Ascending aorta (tissue), 2 donors: ENCODE data around the gene CEACAM20. TPM values are rescaled to one million over a fixed set of nuclear protein-coding genes. Genes with fewer than 3 reads are reported as not detected.
"Not testable (repeated sequence)": the region's sequence is repeated elsewhere in the genome, so short reads cannot be mapped to it uniquely, and the experiment has no call there.

ENCODE experiments used
- DNase-seq, 2 donors: peaks; one replicate each; pipeline ENCODE4 v3.0.0-alpha.2; 2019; ENCODE audit warnings: low spot score in 2 of 2
- H3K27ac ChIP-seq, 2 donors: fragments of 200-600 bp; sonication (generic); one replicate each; pipeline ENCODE4 v1.5.1; 2016 to 2017; ENCODE audit warnings: mild to moderate bottlenecking in 1 of 2
- H3K27me3 ChIP-seq: fragments of 200-600 bp; sonication (generic); one replicate; pipeline ENCODE4 v1.5.1; 2017
- H3K36me3 ChIP-seq, 2 donors: fragments of 200-600 bp; sonication (generic); one replicate each; pipeline ENCODE4 v1.5.1; 2016
- H3K4me1 ChIP-seq, 2 donors: fragments of 200-600 bp; sonication (generic); one replicate each; pipeline ENCODE4 v1.5.1; 2016 to 2017; ENCODE audit warnings: mild to moderate bottlenecking in 1 of 2
- H3K4me3 ChIP-seq, 2 donors: fragments of 200-600 bp; sonication (generic); one replicate each; pipeline ENCODE4 v1.5.1; 2016 to 2017; ENCODE audit warnings: mild to moderate bottlenecking in 1 of 2
- H3K9me3 ChIP-seq, 2 donors: fragments of 200-600 bp; sonication (generic); one replicate each; pipeline ENCODE4 v1.5.1; 2016
- intact Hi-C: fragments of 100-400 bp; cut with DNase I; formaldehyde crosslinking; loops from one replicate; pipeline ENCODE4 v1.15.1; 2023
- total RNA-seq: library from RNA; depleted of rRNA; stranded (reverse); fragments of >200 nt; gene quantifications from one replicate; pipeline ENCODE4 v1.1.0, GENCODE V29; 2016
- TF ChIP-seq, protein P1 (sequence below), 3 experiments: fragments of 200-600 bp in 2 of 3; fragments of 450-650 bp in 1 of 3; sonication (generic) in 2 of 3; IDR thresholded peaks; one replicate each; pipeline ENCODE4 v1.5.1; 2016 to 2019; ENCODE audit warnings: antibody characterized with exemption in 3 of 3, mild to moderate bottlenecking in 1 of 3, moderate library complexity in 1 of 3

CEACAM20 gene
- total RNA-seq, 1 donor from 2014 or later, result not detected

DNA sequence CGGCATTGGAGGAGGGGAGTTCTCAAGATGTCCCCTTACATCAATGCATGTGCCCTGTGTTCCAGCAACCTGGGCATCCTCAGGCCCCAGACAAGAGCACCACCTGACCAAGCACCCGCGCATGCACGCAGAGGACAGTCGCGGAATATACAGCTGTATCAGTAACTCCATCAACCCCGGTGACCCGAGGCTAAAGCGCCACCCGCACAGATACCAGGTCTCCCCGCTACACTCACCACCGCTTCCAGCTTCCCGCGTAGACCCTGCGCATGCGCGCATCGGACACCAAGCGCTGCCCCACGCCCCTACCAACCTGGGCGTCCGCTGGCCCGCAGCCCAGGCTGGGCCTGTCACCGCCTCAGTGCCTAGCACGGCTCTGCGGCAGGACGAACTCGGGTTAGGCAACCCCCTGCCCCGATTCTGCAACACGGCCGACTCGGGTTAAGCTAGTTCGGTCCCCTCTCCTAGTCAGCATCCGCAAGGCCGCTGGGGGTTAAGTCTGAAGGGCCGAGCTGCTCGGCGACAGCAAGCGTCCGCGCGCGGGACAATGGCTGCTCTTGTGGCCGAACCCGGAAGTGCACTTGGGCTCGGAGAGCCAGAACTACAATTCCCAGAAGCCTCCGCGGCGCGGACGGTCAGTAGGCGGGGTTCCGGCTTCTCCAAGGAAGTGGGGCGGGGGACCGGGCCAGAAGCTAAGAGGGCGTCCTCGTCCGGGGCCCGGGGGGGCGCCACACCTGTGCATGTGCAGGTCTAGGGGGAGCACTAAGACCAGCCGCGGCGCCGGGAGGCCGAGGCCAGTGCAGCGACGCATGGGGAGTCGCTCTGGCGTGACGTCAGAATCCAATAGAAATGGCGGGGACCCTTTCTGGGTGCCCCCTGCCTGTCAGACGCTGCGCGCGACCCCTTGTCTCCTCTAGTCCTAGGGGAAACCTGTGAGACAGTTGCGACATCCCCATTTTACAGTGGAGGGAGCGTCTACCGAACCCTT lies 29.2 kb downstream of the CEACAM20 start, which contains the start of gene ZNF180:
Gene ZNF180 (minus strand): TSS at position 561 of the 988 bp plus-strand sequence. CDS start 3,188 bp downstream, outside the sequence.
- peak within 1 kb of the TSS; percentile 87 to 88 for H3K27ac ChIP-seq
- intact Hi-C loops, result loop anchor here (1.0 kb wide), 1 partner anchor 335 kb away; the partner anchor contains the start of gene ZNF226

DNA sequence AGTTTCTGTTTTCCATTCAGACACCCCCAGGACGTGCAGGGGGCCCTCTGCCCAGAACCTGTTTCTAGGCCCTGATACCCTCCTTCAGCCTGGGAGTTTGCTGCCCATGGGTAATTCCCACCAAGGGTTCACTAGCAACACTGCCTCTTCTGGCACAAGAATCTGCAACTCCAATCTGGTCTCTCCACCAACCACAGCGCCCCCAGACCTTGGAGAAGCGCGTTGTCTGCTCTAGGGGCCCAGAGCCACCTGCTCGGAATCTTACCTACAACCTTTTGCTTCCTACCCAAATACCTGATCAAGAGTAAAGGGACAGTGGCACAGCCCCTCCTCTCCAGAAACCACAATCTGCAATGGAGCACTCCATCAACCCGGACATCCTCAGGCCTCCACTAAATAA lies 29.9 kb downstream of the CEACAM20 start:
- Histone ChIP-seq H3K27ac (peak overlapping the region in 1 of 2 donors; percentile 87), H3K4me3 (peak overlapping the region; percentile 78 to 92), H3K36me3 (peaks cover 29 to 33% of the 10 kb centered on the region in 2 donors), H3K4me1 (peaks cover 0 to 7% of the 10 kb centered on the region in 2 donors), H3K27me3 (no peaks in the 10 kb centered on the region), H3K9me3 (peaks cover 25 to 51% of the 10 kb centered on the region in 2 donors)
- TF ChIP-seq, protein P1, sequence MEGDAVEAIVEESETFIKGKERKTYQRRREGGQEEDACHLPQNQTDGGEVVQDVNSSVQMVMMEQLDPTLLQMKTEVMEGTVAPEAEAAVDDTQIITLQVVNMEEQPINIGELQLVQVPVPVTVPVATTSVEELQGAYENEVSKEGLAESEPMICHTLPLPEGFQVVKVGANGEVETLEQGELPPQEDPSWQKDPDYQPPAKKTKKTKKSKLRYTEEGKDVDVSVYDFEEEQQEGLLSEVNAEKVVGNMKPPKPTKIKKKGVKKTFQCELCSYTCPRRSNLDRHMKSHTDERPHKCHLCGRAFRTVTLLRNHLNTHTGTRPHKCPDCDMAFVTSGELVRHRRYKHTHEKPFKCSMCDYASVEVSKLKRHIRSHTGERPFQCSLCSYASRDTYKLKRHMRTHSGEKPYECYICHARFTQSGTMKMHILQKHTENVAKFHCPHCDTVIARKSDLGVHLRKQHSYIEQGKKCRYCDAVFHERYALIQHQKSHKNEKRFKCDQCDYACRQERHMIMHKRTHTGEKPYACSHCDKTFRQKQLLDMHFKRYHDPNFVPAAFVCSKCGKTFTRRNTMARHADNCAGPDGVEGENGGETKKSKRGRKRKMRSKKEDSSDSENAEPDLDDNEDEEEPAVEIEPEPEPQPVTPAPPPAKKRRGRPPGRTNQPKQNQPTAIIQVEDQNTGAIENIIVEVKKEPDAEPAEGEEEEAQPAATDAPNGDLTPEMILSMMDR (IDR thresholded peaks at IDR 0.05), result no peak
- intact Hi-C loops, result no loop called here
- no peak for DNase-seq

More for the DNA sequence above, 29.2 kb downstream of the CEACAM20 start, which contains the start of gene ZNF180:
- H3K27me3 ChIP-seq, result no peaks in the 10 kb centered on the region
- H3K9me3 ChIP-seq, result peaks cover 18 to 44% of the 10 kb centered on the region in 2 donors
- peaks cover 22 to 26% of the 10 kb centered on the region in 2 donors for H3K36me3 ChIP-seq
- H3K4me3 ChIP-seq, result peak within 1 kb of the TSS; percentile 78 to 92
- peak; percentile 68 to 95 for DNase-seq
- TF ChIP-seq, protein P1 (IDR thresholded peaks at IDR 0.05), result peak in 2 of 3 experiments; percentile 48
- H3K4me1 ChIP-seq, result peaks cover 0 to 7% of the 10 kb centered on the region in 2 donors

DNA sequence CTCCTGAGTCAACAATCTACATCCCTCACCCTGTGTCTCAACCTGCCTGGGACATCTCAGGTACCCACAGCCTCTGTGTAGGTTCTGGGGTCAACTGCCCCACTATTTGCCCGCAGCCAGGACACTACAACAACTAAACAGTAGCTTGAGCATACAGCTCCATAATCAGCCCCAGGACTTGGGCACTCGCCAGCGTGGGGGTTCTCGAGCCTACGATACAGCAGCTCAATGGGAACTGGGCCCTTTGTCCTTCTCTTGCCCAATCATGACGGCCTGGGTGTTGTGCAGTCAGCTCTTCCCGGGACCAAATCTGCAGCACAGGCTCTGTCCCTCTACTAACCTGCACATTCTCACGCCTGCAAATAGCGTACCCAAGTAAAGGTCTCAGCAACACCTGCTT lies 30.5 kb downstream of the CEACAM20 start:
- Histone ChIP-seq H3K27me3 (no peaks in the 10 kb centered on the region), H3K27ac (no peak overlapping the region), H3K4me3 (peak overlapping the region; percentile 78 to 92), H3K36me3 (peaks cover 34 to 39% of the 10 kb centered on the region in 2 donors), H3K4me1 (peaks cover 0 to 7% of the 10 kb centered on the region in 2 donors), H3K9me3 (peaks cover 30 to 57% of the 10 kb centered on the region in 2 donors)
- TF ChIP-seq, protein P1 (IDR thresholded peaks at IDR 0.05), result no peak
- no peak for DNase-seq
- intact Hi-C loops, result no loop called here

DNA sequence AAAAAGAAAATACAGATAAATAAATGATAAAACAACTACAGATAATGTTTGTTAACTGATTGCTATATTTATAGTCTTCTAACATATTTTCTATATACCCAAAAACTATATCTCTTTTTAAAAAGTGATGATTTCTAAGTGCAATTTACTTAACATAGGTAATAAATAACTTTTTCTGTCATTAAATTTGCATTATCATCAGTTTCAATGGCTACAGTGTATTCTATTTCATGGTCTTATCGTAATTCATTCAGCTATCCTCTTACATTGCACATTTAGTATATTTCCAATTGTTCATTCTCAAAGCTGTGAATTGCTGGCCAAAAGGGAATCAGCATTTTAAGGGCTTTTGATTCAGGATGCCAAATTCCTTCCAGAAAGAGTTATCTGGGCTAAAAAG lies 32.8 kb downstream of the CEACAM20 start:
- Histone ChIP-seq H3K36me3 (peaks cover 57 to 61% of the 10 kb centered on the region in 2 donors), H3K27ac (no peak overlapping the region), H3K27me3 (no peaks in the 10 kb centered on the region), H3K9me3 (peaks cover 51 to 79% of the 10 kb centered on the region in 2 donors), H3K4me1 (peaks cover 0 to 7% of the 10 kb centered on the region in 2 donors), H3K4me3 (no peak overlapping the region)
- TF ChIP-seq, protein P1 (IDR thresholded peaks at IDR 0.05), result no peak
- DNase-seq, result no peak
- intact Hi-C loops, result no loop called here

DNA sequence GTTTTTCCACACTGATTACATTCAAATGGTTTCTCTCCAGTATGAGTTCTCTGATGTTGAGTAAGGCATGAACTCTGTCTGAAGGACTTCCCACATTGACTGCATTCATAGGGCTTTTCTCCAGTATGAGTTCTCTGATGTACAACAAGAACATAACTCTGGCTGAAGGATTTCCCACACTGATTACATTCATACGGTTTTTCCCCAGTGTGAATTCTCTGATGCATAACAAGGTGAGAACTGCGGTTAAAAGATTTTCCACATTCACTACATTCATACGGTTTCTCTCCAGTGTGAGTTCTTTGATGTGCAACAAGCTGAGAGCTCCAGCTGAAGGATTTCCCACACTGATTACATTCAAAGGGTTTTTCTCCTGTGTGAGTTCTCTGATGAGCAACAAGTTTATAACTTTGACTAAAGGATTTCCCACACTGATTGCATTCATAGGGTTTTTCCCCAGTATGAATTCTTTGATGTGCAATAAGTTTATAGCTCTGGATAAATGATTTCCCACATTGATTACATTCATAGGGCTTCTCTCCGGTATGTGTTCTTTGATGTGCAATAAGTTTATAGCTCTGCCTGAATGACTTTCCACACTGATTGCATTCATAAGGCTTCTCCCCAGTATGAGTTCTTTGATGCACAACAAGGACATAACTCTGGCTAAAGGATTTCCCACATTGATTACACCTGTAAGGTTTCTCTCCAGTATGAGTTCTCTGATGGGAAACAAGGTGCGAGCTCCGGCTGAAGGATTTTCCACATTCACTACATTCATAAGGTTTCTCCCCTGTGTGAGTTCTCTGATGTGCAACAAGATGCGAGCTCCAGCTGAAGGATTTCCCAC lies 52.7 kb downstream of the CEACAM20 start:
- peak overlapping the region in 1 of 2 donors; percentile 7 for H3K4me3 ChIP-seq
- no peak overlapping the region for H3K27ac ChIP-seq
- peaks cover 71 to 73% of the 10 kb centered on the region in 2 donors for H3K36me3 ChIP-seq
- no peaks in the 10 kb centered on the region for H3K27me3 ChIP-seq
- intact Hi-C loops, result no loop called here
- no peak for DNase-seq
- H3K9me3 ChIP-seq, result peaks cover 93 to 100% of the 10 kb centered on the region in 2 donors
- TF ChIP-seq, protein P1 (IDR thresholded peaks at IDR 0.05), result no peak
- no peaks in the 10 kb centered on the region for H3K4me1 ChIP-seq

DNA sequence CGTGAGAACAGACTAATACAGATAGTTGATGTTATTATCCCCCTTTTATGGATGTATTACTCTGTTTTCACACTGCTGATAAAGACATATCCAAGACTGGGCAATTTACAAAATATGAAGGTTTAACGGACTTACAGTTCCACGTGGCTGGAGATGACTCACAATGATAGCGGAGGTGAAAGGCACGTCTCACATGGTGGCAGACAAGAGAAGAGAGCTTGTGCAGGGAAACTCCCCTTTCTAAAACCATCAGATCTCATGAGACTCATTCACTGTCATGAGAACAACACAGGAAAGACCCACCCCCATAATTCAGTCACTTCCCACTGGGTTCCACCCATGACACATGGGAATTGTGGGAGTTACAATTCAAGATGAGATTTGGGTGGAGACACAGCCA lies 60.7 kb downstream of the CEACAM20 start:
- H3K27me3 ChIP-seq, H3K27ac ChIP-seq, H3K4me3 ChIP-seq, H3K4me1 ChIP-seq, H3K36me3 ChIP-seq, DNase-seq, intact Hi-C loops: not testable (repeated sequence)
- H3K9me3 ChIP-seq, result peaks cover 54 to 73% of the 10 kb centered on the region in 2 donors

DNA sequence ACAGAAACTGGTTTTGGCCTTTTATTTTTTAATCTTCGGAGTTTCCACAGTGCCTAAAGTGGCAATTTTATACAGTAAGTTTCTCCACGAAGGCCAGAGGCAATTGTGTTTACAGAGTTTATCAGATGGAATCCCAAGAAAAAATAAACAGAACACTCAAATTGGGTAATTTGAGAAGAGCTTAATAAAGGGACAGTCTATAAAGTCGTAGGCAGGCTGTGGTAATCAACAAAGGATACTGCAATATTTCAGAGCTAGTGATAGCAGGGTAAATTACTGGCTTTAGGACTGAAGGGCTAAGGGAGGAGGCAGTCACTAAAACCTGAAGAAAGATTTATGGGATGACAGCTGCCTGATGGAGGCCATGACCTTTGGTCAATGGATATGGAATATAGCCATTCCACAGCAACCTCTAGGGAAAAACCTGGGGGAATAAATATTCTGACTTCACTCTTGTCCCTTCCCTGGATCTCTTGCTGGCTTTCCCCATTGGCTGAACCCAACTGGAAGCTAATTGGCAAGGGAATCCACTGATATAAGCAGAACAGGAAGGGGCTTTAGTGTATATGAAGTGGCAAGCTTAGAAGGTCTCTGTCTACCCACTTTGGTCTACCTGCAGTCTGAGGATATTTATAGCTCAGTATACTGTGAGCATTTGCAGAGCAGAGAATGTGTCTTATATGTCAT lies 66.7 kb downstream of the CEACAM20 start:
- H3K27me3 ChIP-seq, H3K4me3 ChIP-seq, H3K27ac ChIP-seq, H3K36me3 ChIP-seq, intact Hi-C loops, H3K4me1 ChIP-seq, DNase-seq: not testable (repeated sequence)
- peaks cover 22 to 41% of the 10 kb centered on the region in 2 donors for H3K9me3 ChIP-seq
